ENCODE results near the gene EYA2.

- TF ChIP-seq EZH2 (IDR thresholded peaks at IDR 0.05; ENCODE audit: borderline replicate concordance, low read depth, low read length, poor library complexity, severe bottlenecking) (no peak), CTCF (conservative IDR thresholded peaks at IDR 0.05; ENCODE audit: low read depth, low read length) (no peak)
Measured at GRCh38 chr20:47021850-47022249, 127.2 kb downstream of the EYA2 start.

Data from A673 (cell line).